Stimulated activated CD4-positive, alpha-beta T cell treated with anti-CD3 and anti-CD28 coated beads, Interleukin-2, amount 100 ng/mL, for 48 hours (primary cell): ENCODE results near the gene OR5D14.

Experiments used
- DNase-seq, 2 donors: peaks; one replicate each; pipeline ENCODE4 v3.0.0-alpha.2; 2020

OR5D14 gene

DNA sequence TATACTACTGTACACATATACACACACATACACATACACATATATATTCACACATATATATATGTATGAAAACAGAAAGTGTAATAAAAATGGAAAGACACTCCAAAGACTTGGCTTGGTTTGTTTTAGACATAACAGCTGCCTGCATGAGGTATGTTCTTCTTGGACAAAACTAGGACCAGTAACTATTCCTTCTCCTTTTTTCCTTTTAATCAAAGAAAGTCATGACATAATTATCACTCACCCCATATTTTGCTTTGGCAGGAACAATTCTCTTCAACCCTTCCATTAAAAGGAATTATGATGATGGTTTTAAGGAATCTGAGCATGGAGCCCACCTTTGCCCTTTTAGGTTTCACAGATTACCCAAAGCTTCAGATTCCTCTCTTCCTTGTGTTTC lies at the start of gene OR5D14:
Gene OR5D14, plus strand, starts transcription at position 301 of the 400 bp plus-strand sequence. Its CDS starts 0 bp downstream, at position 301.
- no peak for DNase-seq

DNA sequence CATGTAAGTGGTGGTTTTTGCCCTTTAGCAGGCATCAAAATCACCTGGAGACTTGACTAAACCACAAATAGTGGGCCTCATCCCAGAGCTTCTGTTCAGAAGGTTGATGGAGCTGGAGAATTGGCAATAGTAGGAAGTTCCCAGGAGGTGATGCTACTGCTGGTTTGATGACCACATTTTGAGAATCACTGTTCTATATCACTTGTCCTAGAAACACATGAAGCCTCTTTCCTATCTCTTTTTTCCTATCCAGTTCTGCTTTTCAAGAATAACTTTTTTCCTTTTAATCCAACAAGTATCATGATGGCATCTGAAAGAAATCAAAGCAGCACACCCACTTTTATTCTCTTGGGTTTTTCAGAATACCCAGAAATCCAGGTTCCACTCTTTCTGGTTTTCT lies 22.2 kb upstream of the OR5D14 start, which contains the start of gene OR5D13:
Gene OR5D13, plus strand, starts transcription at position 301 of the 400 bp plus-strand sequence. Its CDS starts 0 bp downstream, at position 301.
- no peak for DNase-seq

DNA sequence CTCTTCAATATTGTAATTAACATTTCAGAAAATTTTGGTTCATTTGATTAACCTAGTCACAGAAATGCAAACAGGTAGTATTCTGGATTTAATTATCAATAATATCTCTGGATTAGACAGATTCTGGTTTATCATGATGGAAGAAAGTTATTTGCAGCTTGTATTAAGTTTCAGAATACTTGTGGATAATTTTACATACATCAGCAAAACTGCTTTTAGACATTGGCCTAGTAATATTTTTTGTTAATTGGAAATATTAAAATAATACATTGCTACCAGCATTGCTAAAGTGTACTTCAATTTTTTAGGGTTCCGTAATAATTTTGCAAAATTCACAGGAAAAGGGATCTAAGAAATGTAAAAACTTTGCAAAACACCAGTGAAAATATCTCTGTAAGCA lies 3.8 kb upstream of the OR5D14 start:
- no peak for DNase-seq

DNA sequence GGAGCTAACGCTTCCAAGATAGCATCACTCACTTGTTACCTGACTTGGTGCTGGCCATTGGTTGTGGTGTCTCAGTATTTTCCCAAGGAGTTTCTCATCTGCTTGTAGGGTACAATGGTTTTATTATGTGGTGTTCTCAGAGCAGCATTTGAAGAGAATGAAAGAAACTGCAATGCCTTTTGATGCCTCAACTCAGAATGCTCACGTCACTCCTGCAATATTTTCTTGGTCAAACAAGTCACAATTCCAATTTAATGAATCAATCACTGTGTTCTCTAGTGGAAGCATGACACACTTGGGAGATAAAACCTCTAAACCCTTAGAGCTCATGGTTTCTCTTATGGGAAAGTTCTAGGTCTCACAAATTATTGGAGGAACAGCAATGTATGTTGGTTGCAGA lies 2.0 kb upstream of the OR5D14 start:
- DNase-seq, result no peak

DNA sequence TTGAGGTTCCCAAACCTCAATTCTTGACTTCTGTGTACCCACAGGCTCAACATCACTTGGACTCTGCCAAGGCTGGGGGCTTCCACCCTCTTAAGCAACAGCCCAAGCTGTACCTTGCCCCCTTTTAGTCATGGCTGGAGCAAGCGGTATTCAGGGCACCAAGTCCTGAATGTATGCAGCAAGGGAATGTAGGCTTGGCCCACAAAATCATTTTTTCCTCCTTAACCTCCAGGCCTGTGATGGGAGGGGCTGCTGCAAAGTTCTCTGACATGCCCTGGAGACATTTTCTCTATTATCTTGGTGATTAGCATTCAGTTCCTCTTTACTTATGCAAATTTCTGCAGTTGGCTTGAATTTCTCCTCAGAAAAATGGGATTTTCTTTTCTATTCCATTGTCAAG lies 10.9 kb downstream of the OR5D14 start:
- DNase-seq, result no peak

DNA sequence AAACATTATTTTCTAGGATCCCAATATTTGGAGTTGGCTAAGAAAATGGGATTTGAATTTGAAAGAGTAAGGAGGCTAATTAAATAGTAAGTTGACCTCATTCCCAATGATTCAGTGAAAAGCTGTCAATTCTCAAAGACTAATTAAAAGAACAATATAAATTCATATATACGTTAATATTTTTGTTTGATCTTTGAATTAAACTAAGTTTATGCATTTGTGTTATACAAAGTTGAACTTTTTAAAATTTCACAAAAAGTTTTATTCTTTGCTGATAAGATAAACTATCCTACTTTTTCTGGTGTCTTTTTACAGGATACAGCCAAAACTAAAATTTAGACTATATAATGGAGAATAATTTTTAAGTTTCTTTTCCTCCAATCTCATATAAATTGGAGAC lies 15.7 kb downstream of the OR5D14 start, which contains the start of gene OR5L1:
Gene OR5L1, plus strand, starts transcription at position 301 of the 400 bp plus-strand sequence. CDS start 100 bp downstream, outside the sequence.
- no peak for DNase-seq

DNA sequence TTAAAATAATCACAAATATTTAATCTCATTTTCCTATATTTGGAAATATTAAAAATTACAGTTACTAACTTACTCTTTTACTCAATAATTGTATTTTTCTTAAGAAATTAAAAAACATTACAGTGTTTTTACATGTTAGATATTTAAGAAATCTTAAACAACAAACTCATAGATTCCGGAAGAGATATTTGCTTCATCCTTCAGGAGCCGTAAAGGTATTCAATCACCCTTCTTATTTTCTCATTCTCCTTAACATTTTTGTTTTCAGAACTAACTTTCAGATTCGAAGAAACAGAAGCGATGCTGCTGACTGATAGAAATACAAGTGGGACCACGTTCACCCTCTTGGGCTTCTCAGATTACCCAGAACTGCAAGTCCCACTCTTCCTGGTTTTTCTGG lies 24.0 kb downstream of the OR5D14 start, which contains the start of gene OR5D18:
Gene OR5D18, plus strand, starts transcription at position 301 of the 400 bp plus-strand sequence. Its CDS starts 0 bp downstream, at position 301.
- no peak for DNase-seq

- DNase-seq, result no peak
These were observed 31.6 kb downstream of the OR5D14 start, which contains the start of gene OR5L2 for GRCh38 chr11:55826919-55827318. OR5L2 (plus strand) TSS chr11:55827219; CDS start chr11:55827219, 0 bp downstream.

GRCh38 chr11:55838452-55838851 lies 43.1 kb downstream of the OR5D14 start, which contains the start of gene OR5D16:
OR5D16 (plus strand) TSS chr11:55838752; CDS start chr11:55838752, 0 bp downstream.
- DNase-seq, result no peak
